ENCODE data around the gene IL17REL.

IL17REL gene

DNA sequence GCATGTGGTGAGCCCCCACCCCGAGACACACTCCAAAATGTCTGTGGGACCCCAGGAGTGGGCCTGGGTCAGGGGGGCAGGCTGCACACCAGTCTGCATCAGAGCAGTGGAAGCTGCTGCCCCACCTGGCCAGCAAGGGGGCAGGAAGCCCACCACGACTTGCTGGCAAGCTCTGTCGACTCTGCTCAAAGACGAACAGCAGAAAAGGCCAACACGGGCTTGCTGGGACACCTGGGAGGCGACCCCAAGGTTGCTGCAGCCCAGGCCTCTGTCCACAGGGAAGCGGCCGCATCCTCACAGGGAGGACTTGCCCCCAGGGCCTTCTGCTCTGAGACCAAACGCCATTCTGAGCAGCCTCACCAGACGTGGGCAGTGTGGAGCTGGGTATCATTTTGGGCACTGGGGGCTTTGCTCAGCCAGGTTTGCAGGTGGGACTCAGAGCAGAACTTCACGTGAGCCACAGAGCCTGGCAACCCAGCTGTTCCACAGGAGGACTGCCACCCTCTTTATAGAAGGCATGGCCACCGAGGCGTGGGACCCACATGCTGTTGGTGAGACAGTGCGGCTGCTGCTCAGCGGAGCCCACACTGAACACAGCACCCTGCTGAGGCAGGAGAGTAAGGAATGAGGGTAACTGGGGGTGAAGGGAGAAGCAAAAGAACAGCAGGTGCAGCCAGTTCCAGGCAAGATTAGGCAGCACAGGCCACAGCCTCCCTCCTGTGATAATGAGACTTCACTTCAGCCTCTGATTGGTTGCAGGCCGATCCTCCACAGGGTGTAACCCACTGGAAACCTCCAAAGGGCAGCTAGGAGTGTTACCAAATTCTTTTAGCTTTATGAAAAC is 11.0 kb downstream of the IL17REL start:
- Histone ChIP-seq H3K9ac (ENCODE audit: low read depth in 1 of 2, low read length in 2 of 2) (no peak overlapping the region), H3K9me3 (ENCODE audit: control insufficient read depth in 2 of 2, low read length in 2 of 2) (no peaks in the 10 kb centered on the region), H3K27me3 (ENCODE audit: control insufficient read depth in 2 of 2, insufficient read depth in 2 of 2, low read length in 2 of 2) (no peaks in the 10 kb centered on the region), H3K36me3 (ENCODE audit: control insufficient read depth in 2 of 2, insufficient read depth in 2 of 2, low read length in 2 of 2) (no peaks in the 10 kb centered on the region), H3K4me1 (ENCODE audit: control insufficient read depth in 2 of 2, insufficient read depth in 2 of 2, low read length in 2 of 2) (peaks cover 7 to 11% of the 10 kb centered on the region in 2 donors), H3K4me3 (ENCODE audit: low read length in 2 of 2) (no peak overlapping the region), H3K27ac (ENCODE audit: low read depth in 2 of 2, low read length in 2 of 2) (no peak overlapping the region)

DNA sequence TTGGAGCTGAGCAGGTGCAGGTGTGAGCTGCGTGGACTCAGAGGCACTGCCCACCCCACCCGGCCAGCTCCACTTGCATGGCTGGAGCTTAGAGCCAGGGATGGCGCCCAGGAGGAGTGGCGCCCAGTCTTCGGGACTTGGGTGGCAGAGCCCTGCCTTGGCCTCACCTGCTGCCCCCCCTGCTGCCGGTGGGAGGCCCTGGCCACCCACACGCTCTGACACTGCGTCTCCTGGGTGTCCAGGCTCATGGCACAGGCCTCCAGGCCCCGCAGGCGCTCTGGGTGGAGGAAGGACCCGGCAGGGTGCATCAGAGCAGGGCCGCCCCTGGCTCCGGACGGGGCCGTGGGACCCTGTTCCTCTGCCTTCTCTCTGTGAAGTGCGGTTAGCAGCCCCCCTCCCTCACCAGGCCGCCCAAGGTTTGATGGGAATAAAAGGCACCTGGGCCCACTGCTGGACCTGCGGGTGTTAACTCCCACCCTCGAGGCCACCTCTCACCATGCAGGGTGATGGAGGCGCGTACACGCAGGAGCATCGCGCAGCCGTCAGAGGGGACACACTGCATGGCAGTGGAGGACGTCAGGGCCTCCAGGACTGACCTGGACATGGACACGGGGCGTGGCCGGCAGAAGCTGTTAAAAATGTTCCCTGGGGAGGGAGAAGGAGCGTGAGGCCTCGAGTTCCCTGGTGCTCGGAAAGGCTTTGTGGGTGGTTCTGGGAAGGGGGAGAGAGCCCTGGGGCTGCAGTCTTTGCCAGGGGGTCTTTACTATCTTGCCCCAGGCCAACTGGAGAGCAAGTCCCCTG is 11.8 kb downstream of the IL17REL start:
- no peak overlapping the region for H3K4me3 ChIP-seq (ENCODE audit: low read length in 2 of 2)
- H3K9me3 ChIP-seq (ENCODE audit: control insufficient read depth in 2 of 2, low read length in 2 of 2), result no peaks in the 10 kb centered on the region
- H3K4me1 ChIP-seq (ENCODE audit: control insufficient read depth in 2 of 2, insufficient read depth in 2 of 2, low read length in 2 of 2), result peaks cover 11 to 19% of the 10 kb centered on the region in 2 donors
- H3K27ac ChIP-seq (ENCODE audit: low read depth in 2 of 2, low read length in 2 of 2), result no peak overlapping the region
- no peaks in the 10 kb centered on the region for H3K27me3 ChIP-seq (ENCODE audit: control insufficient read depth in 2 of 2, insufficient read depth in 2 of 2, low read length in 2 of 2)
- no peaks in the 10 kb centered on the region for H3K36me3 ChIP-seq (ENCODE audit: control insufficient read depth in 2 of 2, insufficient read depth in 2 of 2, low read length in 2 of 2)
- no peak overlapping the region for H3K9ac ChIP-seq (ENCODE audit: low read depth in 1 of 2, low read length in 2 of 2)

DNA sequence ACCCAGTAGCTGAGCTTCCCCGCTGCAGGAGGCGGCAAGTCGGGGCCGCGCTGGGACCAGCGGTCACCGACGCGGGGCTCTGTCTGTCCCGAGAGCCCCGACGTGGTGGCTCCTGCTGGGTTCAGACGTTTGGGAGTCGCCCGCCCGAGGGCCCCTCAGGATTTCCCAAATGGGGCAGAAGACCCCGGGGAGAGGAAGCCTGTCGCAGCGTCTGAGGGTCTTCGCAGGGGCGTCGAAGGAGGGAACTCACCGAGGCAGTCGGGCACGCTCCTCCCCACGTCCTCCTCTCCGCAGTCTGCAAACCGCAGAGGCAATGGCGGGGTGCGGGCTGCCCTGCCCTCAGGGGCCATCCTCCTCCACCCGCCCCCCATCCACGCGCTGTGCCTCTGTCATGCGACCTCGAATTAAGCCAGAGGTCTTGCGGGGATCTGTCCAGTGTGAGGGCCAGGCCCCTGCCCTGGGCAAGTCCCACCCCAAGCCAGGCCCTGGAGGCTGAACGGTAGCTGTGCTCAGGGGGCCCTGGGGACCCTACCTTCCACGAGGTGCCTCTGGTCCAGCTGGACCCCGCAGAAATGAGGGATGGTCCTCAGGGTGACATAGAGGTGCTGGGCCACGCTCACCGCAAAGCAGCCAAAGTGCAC is 12.5 kb downstream of the IL17REL start:
- Histone ChIP-seq H3K27me3 (ENCODE audit: control insufficient read depth in 2 of 2, insufficient read depth in 2 of 2, low read length in 2 of 2) (no peaks in the 10 kb centered on the region), H3K4me3 (ENCODE audit: low read length in 2 of 2) (no peak overlapping the region), H3K27ac (ENCODE audit: low read depth in 2 of 2, low read length in 2 of 2) (no peak overlapping the region), H3K4me1 (ENCODE audit: control insufficient read depth in 2 of 2, insufficient read depth in 2 of 2, low read length in 2 of 2) (peaks cover 11 to 22% of the 10 kb centered on the region in 2 donors), H3K36me3 (ENCODE audit: control insufficient read depth in 2 of 2, insufficient read depth in 2 of 2, low read length in 2 of 2) (no peaks in the 10 kb centered on the region), H3K9ac (ENCODE audit: low read depth in 1 of 2, low read length in 2 of 2) (no peak overlapping the region), H3K9me3 (ENCODE audit: control insufficient read depth in 2 of 2, low read length in 2 of 2) (no peaks in the 10 kb centered on the region)

DNA sequence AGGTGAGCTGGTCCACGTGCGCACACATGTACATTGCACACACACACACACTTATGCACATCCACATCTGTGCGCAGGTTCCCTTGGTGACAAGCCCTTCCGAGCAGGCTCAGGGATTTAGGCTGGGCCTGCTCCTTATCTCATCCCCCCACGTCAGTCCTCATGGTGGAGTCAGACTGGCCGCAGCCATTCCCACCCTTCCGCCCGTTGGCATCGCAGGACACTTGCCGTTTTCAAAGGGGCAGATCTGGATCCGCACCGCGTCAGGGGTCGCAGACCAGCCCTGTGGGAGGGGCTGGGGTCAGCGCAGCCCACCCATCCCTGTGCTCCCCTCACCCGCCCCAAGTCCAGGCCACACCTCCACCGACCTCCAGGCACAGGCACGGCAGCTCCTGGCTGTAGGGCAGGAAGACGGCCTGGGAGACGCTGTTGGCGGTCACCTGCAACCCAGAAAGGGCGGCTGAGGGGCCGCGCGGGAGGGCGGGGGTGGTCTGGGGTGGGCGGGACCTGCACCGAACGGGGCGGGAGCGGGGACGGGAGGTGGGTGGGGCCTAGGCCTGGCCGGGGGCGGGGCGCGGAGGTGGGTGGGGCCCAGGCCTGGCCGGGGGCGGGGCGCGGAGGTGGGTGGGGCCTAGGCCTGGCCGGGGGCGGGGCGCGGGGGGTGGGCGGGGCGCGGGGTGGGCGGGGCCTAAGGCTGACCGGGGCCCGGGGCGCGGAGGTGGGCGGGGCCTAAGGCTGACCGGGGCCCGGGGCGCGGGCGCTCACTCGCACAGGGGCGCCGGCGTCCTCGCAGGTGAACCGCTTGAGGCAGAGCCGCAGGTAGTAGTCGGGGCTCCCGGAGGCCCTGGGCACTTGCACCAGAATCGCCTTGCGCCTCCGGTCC is 13.3 kb downstream of the IL17REL start:
- Histone ChIP-seq H3K9me3 (ENCODE audit: control insufficient read depth in 2 of 2, low read length in 2 of 2) (no peaks in the 10 kb centered on the region), H3K4me3 (ENCODE audit: low read length in 2 of 2) (no peak overlapping the region), H3K9ac (ENCODE audit: low read depth in 1 of 2, low read length in 2 of 2) (no peak overlapping the region), H3K27me3 (ENCODE audit: control insufficient read depth in 2 of 2, insufficient read depth in 2 of 2, low read length in 2 of 2) (no peaks in the 10 kb centered on the region), H3K4me1 (ENCODE audit: control insufficient read depth in 2 of 2, insufficient read depth in 2 of 2, low read length in 2 of 2) (peaks cover 11 to 22% of the 10 kb centered on the region in 2 donors), H3K27ac (ENCODE audit: low read depth in 2 of 2, low read length in 2 of 2) (no peak overlapping the region), H3K36me3 (ENCODE audit: control insufficient read depth in 2 of 2, insufficient read depth in 2 of 2, low read length in 2 of 2) (no peaks in the 10 kb centered on the region)

DNA sequence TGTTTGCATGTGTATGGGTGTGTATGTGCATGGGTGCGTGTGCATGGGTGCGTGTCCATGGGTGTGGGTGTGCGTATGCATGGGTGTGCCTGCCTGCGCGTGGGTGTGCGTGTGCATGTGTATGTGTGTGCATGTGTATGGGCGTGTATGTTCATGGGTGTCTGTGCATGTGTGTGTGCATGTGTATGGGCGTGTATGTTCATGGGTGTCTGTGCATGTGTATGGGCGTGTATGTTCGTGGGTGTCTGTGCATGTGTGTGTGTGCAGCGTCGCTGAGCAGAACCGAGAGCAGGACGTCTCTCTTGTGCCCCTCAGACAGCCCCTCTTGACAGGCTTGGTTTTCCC is 13.9 kb downstream of the IL17REL start:
- Histone ChIP-seq H3K27ac (ENCODE audit: low read depth in 2 of 2, low read length in 2 of 2) (no peak overlapping the region), H3K4me1 (ENCODE audit: control insufficient read depth in 2 of 2, insufficient read depth in 2 of 2, low read length in 2 of 2) (peaks cover 11 to 22% of the 10 kb centered on the region in 2 donors), H3K9ac (ENCODE audit: low read depth in 1 of 2, low read length in 2 of 2) (no peak overlapping the region), H3K27me3 (ENCODE audit: control insufficient read depth in 2 of 2, insufficient read depth in 2 of 2, low read length in 2 of 2) (no peaks in the 10 kb centered on the region), H3K9me3 (ENCODE audit: control insufficient read depth in 2 of 2, low read length in 2 of 2) (no peaks in the 10 kb centered on the region), H3K4me3 (ENCODE audit: low read length in 2 of 2) (no peak overlapping the region), H3K36me3 (ENCODE audit: control insufficient read depth in 2 of 2, insufficient read depth in 2 of 2, low read length in 2 of 2) (no peaks in the 10 kb centered on the region)

DNA sequence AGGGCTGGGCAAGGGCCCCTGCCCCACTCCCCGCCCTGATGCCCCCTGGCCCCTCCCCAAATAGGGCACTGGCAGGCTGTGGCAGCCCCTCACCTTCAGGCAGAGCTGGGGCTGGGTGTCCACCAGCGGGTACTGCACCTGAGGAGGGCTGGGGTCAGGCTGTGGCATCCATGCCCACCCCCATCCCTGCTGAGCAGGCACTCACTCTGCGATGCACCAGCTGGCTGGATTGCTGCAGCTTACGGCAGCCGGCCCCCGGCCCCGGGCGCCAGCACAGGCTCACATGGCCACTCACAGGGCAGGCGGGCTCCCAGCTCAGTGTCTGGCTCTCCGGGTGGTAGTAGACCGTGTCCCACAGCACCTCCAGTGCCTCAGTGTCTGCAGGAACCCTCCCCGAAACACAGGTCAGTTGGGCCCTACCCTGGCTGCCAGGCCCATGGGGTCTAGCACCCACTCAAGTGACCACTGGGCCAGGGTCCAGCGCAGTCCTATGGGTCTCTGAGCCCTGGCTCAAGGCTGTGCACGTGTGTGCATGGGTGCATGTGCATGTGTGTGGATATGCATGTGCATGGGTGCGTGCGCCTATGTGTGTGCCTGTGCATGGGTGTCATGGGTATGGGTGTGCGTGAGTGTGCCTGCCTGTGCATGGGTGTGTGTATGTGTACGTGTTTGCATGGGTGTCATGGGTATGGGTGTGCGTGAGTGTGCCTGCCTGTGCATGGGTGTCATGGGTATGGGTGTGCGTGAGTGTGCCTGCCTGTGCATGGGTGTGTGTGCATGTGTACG is 14.4 kb downstream of the IL17REL start:
- Histone ChIP-seq H3K27ac (ENCODE audit: low read depth in 2 of 2, low read length in 2 of 2) (no peak overlapping the region), H3K4me1 (ENCODE audit: control insufficient read depth in 2 of 2, insufficient read depth in 2 of 2, low read length in 2 of 2) (peaks cover 11 to 26% of the 10 kb centered on the region in 2 donors), H3K27me3 (ENCODE audit: control insufficient read depth in 2 of 2, insufficient read depth in 2 of 2, low read length in 2 of 2) (no peaks in the 10 kb centered on the region), H3K9ac (ENCODE audit: low read depth in 1 of 2, low read length in 2 of 2) (no peak overlapping the region), H3K36me3 (ENCODE audit: control insufficient read depth in 2 of 2, insufficient read depth in 2 of 2, low read length in 2 of 2) (no peaks in the 10 kb centered on the region), H3K9me3 (ENCODE audit: control insufficient read depth in 2 of 2, low read length in 2 of 2) (no peaks in the 10 kb centered on the region), H3K4me3 (ENCODE audit: low read length in 2 of 2) (no peak overlapping the region)

DNA sequence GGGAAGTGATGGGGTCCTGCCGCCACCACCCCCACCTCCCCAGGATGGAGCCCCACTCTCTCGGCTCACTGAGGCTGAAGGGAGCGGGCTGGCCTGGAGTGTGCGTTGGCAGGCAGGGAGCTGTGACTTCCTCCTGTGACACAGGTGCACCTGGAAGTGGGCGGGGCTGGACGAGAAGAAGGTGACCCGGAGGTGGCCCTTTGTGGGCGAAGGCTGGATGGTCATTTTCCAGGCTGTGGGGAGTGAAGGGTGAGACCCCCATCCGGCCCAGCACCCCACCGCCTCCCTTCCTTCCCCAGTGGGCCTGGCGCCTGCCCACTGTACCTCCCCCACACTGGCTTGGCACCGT is 15.3 kb downstream of the IL17REL start:
- Histone ChIP-seq H3K4me3 (ENCODE audit: low read length in 2 of 2) (no peak overlapping the region), H3K4me1 (ENCODE audit: control insufficient read depth in 2 of 2, insufficient read depth in 2 of 2, low read length in 2 of 2) (peaks cover 11 to 30% of the 10 kb centered on the region in 2 donors), H3K9me3 (ENCODE audit: control insufficient read depth in 2 of 2, low read length in 2 of 2) (no peaks in the 10 kb centered on the region)

DNA sequence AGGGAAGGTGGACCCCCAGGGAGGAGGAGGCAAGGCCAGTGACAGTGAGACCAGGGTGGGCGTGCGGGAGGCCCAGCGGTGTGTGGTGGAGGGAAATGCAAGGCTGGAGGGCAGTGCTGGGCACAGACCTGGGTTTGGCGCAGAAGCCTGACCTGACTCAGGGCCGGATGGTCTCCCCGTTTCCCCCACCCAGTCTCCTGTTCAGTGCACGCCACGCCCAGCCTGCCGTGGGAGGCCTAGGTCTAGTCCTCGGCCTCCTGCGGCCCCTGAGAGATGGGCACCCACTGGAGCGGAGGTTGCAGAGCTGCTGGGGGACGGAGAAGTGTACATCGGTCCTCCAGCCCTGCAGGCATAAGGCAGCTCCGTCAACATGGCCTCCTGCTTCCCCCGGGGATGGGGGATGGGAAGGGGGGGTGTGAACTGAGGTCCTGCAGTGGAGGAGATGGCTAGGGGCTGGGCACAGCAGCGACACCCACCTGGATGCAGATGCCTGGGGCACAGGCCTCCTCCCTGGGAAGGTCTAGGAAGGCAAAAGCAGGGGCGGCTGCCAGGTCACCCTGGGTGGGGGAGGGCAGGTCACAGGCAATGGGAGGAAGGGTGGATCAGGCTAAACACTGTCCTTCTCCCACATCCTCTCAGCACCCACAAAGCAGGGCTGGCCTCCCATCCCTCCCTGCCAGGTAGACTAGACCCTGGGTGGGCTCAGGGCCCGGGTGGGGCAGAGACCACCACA is 15.9 kb downstream of the IL17REL start:
- Histone ChIP-seq H3K27ac (ENCODE audit: low read depth in 2 of 2, low read length in 2 of 2) (peak overlapping the region in 1 of 2 donors; percentile 76), H3K36me3 (ENCODE audit: control insufficient read depth in 2 of 2, insufficient read depth in 2 of 2, low read length in 2 of 2) (no peaks in the 10 kb centered on the region), H3K9ac (ENCODE audit: low read depth in 1 of 2, low read length in 2 of 2) (peak overlapping the region in 1 of 2 donors; percentile 57), H3K27me3 (ENCODE audit: control insufficient read depth in 2 of 2, insufficient read depth in 2 of 2, low read length in 2 of 2) (no peaks in the 10 kb centered on the region), H3K4me1 (ENCODE audit: control insufficient read depth in 2 of 2, insufficient read depth in 2 of 2, low read length in 2 of 2) (peaks cover 11 to 30% of the 10 kb centered on the region in 2 donors), H3K4me3 (ENCODE audit: low read length in 2 of 2) (peak overlapping the region in 1 of 2 donors; percentile 47), H3K9me3 (ENCODE audit: control insufficient read depth in 2 of 2, low read length in 2 of 2) (no peaks in the 10 kb centered on the region)

More for the DNA sequence above, 15.3 kb downstream of the IL17REL start:
- H3K27me3 ChIP-seq (ENCODE audit: control insufficient read depth in 2 of 2, insufficient read depth in 2 of 2, low read length in 2 of 2), result no peaks in the 10 kb centered on the region
- peak overlapping the region in 1 of 2 donors; percentile 57 for H3K9ac ChIP-seq (ENCODE audit: low read depth in 1 of 2, low read length in 2 of 2)
- H3K27ac ChIP-seq (ENCODE audit: low read depth in 2 of 2, low read length in 2 of 2), result peak overlapping the region in 1 of 2 donors; percentile 76
- H3K36me3 ChIP-seq (ENCODE audit: control insufficient read depth in 2 of 2, insufficient read depth in 2 of 2, low read length in 2 of 2), result no peaks in the 10 kb centered on the region

Measured in mucosa of rectum (tissue), 2 donors.